GM21423 (cell line): ENCODE measurements around the gene NFIX.

Source experiments
- ATAC-seq: cut with Tn5 transposase; IDR thresholded peaks from one replicate; pipeline ENCODE4 v1.9.1; 2021; ENCODE audit warnings: mild to moderate bottlenecking, moderate library complexity; ENCODE audit not compliant: unreplicated experiment

Gene NFIX

DNA sequence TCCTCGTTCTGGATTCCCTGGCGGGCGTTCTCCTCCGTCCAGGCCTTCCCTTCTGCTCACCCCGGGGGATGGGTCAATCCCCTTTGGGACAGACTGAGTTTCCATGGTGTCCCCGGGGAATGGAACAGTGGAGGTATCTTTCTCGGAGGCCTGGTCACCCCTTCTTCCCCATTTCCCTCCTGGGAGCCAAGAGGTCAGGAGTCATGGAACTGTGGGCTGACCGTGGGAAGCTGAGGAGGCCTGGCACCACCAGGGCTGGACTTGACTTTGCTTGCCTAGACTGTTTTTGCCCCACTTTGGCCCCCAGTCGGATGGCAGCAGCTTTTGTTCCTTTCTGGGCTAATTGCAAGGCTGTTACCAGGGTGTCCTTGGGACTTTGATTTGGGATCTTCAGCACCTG is 124.8 kb downstream of the NFIX start:
- no peak for ATAC-seq

DNA sequence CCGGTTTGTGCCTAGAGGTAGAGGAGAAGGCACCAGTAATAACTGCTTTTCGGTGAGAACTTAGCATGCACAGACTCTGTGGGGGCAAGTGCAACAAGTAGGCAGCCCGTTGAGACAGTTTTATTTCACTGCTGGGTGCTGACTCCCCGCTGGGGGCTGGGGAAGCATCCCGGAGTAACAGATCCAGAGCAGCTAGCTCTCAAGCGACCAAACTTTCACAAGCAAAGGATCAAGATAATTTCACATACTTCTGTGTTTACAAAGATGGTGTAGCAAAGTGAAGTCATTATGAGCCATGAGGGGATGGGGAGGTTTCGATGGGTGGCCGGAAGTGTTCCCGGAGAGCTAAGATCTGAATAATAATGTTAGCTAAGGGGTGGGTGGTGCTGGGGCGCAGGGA is 125.5 kb downstream of the NFIX start:
- no peak for ATAC-seq

GRCh38 chr19:13121551-13122274 is 126.4 kb downstream of the NFIX start:
- no peak for ATAC-seq

GRCh38 chr19:13122275-13122878 is 127.1 kb downstream of the NFIX start:
- no peak for ATAC-seq

GRCh38 chr19:13122980-13123957 is 128.0 kb downstream of the NFIX start:
- no peak for ATAC-seq

DNA sequence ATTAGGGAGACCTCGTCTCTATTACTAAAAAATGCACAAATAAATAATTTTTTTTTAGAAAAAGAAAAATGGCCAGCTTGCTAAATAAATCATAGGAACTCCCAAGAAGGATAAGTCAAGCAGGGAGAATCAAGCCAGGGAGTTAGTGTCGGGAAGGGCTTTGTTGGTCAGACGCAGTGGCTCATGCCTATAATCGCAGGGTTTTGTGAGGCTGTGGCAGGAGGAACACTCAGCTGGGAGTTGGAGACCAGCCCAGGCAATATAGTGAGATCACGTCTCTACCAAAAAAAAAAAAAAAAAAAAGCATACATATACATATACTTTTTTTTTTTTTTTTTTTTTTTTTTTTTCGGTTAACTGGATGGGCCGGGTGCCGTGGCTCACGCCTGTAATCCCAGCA is 131.8 kb downstream of the NFIX start:
- no peak for ATAC-seq

DNA sequence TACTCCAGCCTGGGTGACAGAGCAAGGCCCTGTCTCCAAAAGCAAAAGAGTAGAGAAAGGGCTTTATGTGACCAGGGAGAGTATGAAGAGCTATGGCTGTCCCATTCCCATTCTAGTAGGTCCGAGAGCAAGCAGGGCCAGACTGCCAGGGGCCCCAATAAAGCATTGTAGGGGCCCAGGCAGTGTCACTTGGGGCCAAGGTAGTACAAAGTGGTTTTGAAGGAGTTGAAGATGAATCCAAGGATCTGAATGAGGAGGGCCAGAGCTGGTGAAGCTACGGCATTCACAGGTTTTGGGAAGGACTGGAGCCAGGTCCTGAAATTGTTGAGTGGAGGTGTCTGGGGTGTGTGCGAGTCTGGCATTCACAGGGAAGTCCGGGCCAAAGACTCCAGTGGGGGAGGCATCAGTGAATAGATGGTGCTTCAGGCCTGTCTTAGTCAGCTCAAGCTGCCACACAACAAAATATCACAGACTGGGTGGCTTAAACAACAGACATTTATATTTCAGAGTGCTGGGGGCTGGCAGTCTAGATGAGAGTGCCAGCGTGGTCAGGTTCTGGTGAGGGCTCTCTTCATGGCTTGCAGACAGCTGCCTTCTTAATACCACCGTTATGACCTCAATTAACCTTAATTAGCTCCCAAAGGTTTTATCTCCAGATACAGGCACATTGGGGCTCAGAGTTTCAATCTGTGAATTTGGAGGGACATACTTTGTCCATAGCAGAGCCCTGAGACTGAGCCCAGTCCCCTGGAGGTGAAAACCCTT is 132.7 kb downstream of the NFIX start:
- ATAC-seq = no peak

GRCh38 chr19:13128583-13128982 is 133.3 kb downstream of the NFIX start:
- no peak for ATAC-seq

- ATAC-seq = no peak
These were observed 134.1 kb downstream of the NFIX start for GRCh38 chr19:13129384-13129783.

GRCh38 chr19:13130886-13131490 is 135.7 kb downstream of the NFIX start:
- ATAC-seq = no peak

DNA sequence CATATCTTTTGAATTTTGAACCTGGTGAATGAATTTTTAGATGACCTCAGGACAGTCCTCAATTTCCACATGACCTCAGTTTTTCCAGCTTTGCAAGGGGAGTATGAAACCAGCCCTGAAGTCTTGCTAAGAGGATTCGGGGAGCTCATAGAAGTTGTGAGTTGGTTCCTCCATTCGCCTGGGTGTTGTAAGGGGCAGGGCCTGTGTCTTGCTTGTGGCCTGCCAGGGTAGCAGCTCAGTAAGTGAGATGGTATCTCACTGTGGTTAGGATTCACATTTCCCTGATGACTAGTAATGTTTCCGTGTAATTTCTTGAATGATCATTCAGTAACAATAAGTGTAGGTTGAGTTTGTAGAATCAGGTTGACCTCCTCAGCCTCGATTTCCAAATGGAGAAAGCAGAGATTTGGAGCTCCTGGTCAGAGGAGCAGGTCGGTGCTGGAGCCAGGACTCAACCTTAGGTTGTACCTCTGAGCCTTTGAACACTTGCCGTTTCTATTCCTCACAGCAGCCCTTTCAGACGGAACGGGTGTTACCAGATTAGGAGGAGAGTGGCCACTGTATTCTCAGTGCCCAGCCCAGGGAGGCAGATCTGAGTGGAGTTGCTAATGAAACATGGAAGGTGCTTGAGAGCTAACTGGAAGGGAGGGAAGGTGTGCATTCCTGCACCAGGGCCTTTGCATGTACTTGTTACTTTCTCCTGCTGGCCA is 137.4 kb downstream of the NFIX start:
- ATAC-seq = no peak

DNA sequence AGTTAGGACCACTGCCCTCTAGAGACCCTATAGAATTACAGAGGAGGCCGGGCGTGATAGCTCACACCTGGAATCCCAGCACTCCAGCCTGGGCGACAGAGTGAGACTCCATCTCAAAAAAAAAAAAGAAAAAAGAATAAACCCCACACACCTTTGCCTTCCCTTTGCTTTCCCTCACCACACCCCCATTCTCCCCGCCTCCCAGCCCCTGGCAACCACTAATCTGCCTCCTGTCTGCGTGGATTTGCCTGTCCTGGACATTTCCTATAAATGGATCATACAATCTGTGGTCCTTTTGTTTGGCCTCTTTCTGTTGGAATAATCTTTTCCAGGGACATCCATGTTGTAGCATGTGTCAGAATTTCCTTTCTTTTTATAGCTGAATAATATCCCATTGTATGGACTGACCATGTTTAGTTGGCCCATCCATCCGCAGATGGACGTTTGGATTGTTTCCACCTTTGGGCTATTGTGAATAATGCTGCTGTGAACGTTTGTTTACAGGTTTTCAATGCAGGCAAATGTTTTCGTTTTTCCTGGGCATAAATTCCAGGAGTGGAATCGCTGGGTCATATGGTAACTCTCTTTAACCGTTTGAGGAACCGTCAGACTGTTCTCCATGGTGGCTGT is 138.1 kb downstream of the NFIX start:
- ATAC-seq = no peak

- ATAC-seq = no peak
These were observed 139.4 kb downstream of the NFIX start for GRCh38 chr19:13134626-13135025.

- no peak for ATAC-seq
These were observed 140.1 kb downstream of the NFIX start for GRCh38 chr19:13135068-13136062.

GRCh38 chr19:13137290-13137794 is 142.1 kb downstream of the NFIX start:
- ATAC-seq = no peak

DNA sequence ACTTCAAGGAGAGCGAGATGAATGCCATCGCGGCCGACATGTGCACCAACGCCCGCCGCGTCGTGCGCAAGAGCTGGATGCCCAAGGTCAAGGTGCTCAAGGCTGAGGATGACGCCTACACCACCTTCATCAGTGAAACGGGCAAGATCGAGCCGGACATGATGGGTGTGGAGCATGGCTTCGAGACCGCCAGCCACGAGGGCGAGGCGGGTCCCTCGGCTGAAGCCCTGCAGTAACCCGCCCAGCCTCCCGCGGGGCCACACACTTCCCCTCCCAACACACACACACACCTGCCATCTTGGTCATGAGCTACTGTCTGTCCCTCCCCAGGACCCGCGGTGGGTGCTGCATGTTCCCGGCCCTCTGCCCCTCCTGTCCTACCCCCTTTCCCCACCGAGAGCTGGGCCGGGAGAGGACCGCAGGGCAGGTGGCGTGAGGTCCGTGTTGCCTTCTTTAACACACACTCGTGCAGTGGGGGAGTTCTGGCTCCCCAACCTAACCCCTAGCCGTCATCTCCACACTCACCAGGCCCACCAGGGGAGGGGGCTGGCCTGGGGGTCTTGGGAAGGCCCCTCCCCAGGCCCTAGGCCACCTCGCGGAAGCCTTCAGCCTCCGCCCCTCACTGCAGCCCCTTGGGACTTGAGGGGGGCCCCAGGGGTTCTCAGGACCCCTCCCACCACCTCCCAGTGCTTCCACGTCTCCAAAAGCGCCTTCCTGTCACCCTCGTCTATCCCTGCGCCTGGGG is 143.1 kb downstream of the NFIX start:
- no peak for ATAC-seq

GRCh38 chr19:13138916-13139198 is 143.6 kb downstream of the NFIX start:
- ATAC-seq = no peak
